Progenitor cell of endocrine pancreas (in vitro differentiated cells): ENCODE measurements around the gene PTGFRN. TPM values are rescaled to one million over a fixed set of nuclear protein-coding genes. Genes with fewer than 3 reads are reported as not detected.
"Not testable (repeated sequence)": the region's sequence is repeated elsewhere in the genome, so short reads cannot be mapped to it uniquely, and the experiment has no call there.

Experiments used
- DNase-seq: peaks from one replicate; pipeline ENCODE4 v3.0.0; 2021; ENCODE audit warnings: low spot score; ENCODE audit not compliant: unreplicated experiment
- H3K27ac Mint-ChIP-seq: 2 replicates; pipeline ENCODE4 v1.8.0; 2021; ENCODE audit warnings: mild to moderate bottlenecking, moderate library complexity, mixed read lengths
- H3K27me3 Mint-ChIP-seq: 2 replicates; pipeline ENCODE4 v1.8.0; 2021; ENCODE audit warnings: mixed read lengths
- H3K36me3 Mint-ChIP-seq: 2 replicates; pipeline ENCODE4 v1.8.0; 2022; ENCODE audit warnings: mixed read lengths; ENCODE audit not compliant: insufficient read depth
- H3K4me1 Mint-ChIP-seq: 2 replicates; pipeline ENCODE4 v1.8.0; 2021; ENCODE audit warnings: low read depth, mixed read lengths
- H3K4me3 Mint-ChIP-seq: 2 replicates; pipeline ENCODE4 v1.8.0; 2021; ENCODE audit warnings: low read depth, mild to moderate bottlenecking, moderate library complexity, mixed read lengths
- H3K9me3 Mint-ChIP-seq: 2 replicates; pipeline ENCODE4 v1.8.0; 2021; ENCODE audit warnings: low read depth, mixed read lengths
- long read RNA-seq: library from polyadenylated mRNA; unstranded; transcript quantifications from one replicate; pipeline ENCODE4 v2.0.0, GENCODE V29; 2020
- total RNA-seq: library from RNA; stranded (reverse); gene quantifications from 2 replicates; pipeline ENCODE4 v1.2.1, GENCODE V29; 2021
- TF ChIP-seq, protein P1 (sequence below): fragments of 200-600 bp; sonication (generic); IDR thresholded peaks from one replicate; pipeline ENCODE4 v1.5.0; 2021; ENCODE audit warnings: antibody characterized with exemption, mild to moderate bottlenecking; ENCODE audit not compliant: unreplicated experiment

PTGFRN gene
- total RNA-seq, result 42.9 and 49.0 TPM in 2 replicates
- long read RNA-seq, partial matches to known transcripts, result 4 of 17 reads
- long read RNA-seq, other reads (novel, unspliced or antisense), result 13 of 17 reads

DNA sequence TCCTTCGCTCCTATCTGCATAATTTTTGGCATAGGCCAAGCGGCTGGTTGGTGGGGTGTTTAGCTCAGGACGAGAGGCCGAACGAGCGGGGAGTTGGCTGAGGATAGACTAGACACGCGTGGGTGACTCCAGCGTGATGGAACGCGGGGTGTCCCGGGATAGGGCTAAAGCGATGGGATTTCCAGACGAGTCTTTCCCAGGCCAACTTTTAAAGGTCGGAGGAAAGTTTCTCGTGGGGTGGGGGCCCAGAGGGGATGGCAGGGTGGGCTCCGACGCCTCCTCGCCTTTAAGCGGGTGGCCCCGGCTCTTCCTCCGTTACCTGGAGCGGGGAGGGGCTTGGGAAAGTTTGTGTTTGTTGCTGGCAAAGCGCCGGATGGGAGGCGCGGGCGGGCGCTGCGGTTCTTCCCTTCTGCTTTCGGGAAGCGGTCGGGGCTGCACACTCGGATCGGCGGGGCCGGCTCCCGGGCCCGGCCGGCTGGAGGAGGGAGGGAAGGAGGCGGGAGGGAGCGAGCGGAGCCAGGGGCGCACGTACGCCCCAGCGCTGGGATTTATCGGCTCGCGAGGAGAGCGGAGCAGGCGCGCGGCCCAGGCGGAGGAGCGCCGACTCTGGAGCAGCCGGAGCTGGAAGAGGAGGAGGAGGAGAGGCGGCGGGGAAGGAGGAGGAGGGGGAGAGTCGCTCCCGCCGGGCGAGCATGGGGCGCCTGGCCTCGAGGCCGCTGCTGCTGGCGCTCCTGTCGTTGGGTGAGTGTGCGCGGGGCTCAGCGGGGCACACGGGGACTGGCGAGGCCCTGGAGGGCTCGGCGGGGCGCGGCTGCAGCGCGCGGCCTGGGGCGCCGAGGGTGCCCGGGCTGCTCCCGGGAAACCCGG is at the start of gene PTGFRN:
TSS of gene PTGFRN (plus strand) at position 405 of the 867 bp plus-strand sequence. CDS start at position 693, 288 bp downstream.
- TF ChIP-seq, protein P1, sequence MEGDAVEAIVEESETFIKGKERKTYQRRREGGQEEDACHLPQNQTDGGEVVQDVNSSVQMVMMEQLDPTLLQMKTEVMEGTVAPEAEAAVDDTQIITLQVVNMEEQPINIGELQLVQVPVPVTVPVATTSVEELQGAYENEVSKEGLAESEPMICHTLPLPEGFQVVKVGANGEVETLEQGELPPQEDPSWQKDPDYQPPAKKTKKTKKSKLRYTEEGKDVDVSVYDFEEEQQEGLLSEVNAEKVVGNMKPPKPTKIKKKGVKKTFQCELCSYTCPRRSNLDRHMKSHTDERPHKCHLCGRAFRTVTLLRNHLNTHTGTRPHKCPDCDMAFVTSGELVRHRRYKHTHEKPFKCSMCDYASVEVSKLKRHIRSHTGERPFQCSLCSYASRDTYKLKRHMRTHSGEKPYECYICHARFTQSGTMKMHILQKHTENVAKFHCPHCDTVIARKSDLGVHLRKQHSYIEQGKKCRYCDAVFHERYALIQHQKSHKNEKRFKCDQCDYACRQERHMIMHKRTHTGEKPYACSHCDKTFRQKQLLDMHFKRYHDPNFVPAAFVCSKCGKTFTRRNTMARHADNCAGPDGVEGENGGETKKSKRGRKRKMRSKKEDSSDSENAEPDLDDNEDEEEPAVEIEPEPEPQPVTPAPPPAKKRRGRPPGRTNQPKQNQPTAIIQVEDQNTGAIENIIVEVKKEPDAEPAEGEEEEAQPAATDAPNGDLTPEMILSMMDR, result no peak
- DNase-seq, result peak; percentile 53
- peak within 1 kb of the TSS; percentile 89 for H3K4me3 Mint-ChIP-seq
- peaks cover 11% of the 10 kb centered on the region for H3K27me3 Mint-ChIP-seq
- no peaks in the 10 kb centered on the region for H3K36me3 Mint-ChIP-seq
- H3K27ac Mint-ChIP-seq, result peak within 1 kb of the TSS; percentile 92
- no peaks in the 10 kb centered on the region for H3K9me3 Mint-ChIP-seq
- H3K4me1 Mint-ChIP-seq, result peaks cover 4% of the 10 kb centered on the region

DNA sequence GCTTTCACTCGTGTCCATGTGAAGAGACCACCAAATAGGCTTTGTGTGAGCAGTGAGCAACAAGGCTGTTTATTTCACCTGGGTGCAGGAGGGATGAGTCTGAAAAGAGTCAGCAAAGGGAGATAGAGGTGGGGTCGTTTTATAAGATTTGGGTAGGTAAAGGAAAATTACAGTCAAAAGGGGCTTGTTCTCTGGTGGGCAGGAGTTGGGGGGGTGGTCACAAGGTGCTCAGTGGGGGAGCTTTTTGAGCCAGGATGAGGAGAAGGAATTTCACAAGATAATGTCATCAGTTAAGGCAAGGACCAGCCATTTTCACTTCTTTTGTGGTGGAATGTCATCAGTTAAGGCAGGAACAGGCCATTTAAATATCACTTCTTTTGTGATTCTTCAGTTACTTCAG is 49.5 kb upstream of the PTGFRN start:
- DNase-seq, result not testable (repeated sequence)

DNA sequence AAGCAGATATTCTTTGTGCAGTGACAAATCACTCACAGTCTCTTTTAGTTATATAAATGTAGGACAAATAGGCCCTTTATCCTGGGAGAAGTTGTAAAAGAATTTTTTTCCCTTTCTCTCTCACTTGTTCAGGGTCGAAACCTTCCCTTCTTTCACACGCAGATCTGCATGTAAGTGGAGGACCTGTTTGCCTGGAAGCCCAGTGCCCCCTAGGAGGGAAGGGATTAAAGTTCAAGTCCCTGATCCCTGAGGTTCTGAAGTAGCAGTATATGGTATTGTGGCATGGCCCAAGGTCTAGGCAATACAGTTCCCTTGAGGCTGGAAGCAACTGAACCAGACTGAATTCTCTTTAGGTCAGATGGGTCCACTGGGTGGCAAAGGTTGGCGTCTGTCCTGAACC is 48.6 kb upstream of the PTGFRN start:
- H3K27me3 Mint-ChIP-seq, result no peaks in the 10 kb centered on the region
- peaks cover 2% of the 10 kb centered on the region for H3K4me1 Mint-ChIP-seq
- no peak overlapping the region for H3K27ac Mint-ChIP-seq
- H3K36me3 Mint-ChIP-seq, result no peaks in the 10 kb centered on the region
- TF ChIP-seq, protein P1, result no peak
- DNase-seq, result no peak
- H3K4me3 Mint-ChIP-seq, result no peak overlapping the region
- H3K9me3 Mint-ChIP-seq, result no peaks in the 10 kb centered on the region

More for the DNA sequence above, 49.5 kb upstream of the PTGFRN start:
- not testable (repeated sequence) for H3K9me3 Mint-ChIP-seq, H3K4me1 Mint-ChIP-seq, H3K4me3 Mint-ChIP-seq, H3K36me3 Mint-ChIP-seq, H3K27me3 Mint-ChIP-seq, H3K27ac Mint-ChIP-seq

DNA sequence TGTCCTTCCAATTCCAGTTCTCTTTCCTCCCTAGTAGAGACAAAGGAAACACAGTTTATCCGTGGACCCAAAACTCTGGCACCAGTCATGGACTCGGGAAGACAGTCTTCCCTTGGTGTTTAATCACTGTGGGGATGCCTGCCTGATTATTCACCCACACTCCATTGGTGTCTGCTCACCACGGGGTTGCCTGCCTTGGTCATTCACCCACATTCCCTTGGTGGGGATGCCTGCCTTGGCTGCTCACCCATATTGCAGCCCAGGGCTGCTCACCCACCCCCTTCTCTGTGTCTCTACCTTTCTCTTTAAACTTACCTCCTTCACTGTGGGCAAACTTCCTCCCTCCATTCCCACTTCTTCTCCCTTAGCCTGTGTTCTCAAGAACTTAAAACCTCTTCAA is 46.7 kb upstream of the PTGFRN start:
- not testable (repeated sequence) for H3K4me3 Mint-ChIP-seq, H3K4me1 Mint-ChIP-seq, H3K27ac Mint-ChIP-seq, DNase-seq, H3K9me3 Mint-ChIP-seq, H3K27me3 Mint-ChIP-seq, H3K36me3 Mint-ChIP-seq

DNA sequence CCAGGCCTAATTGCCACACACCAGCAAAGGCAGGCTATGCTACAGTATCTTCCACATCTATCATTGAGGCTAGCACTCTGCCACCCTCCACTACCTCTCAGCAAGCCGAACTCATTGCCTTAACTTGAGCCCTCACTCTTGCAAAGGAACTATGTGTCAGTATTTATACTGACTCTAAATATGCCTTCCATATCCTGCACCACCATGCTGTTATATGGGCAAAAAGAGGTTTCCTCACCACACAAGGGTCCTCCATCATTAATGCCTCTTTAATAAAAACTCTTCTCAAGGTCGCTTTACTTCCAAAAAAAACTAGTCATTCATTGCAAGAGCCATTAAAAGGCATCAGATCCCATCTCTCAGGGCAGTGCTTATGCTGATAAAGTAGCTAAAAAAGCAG is 43.2 kb upstream of the PTGFRN start:
- H3K27ac Mint-ChIP-seq, H3K27me3 Mint-ChIP-seq, H3K4me1 Mint-ChIP-seq, DNase-seq, H3K9me3 Mint-ChIP-seq, H3K4me3 Mint-ChIP-seq, H3K36me3 Mint-ChIP-seq: not testable (repeated sequence)

DNA sequence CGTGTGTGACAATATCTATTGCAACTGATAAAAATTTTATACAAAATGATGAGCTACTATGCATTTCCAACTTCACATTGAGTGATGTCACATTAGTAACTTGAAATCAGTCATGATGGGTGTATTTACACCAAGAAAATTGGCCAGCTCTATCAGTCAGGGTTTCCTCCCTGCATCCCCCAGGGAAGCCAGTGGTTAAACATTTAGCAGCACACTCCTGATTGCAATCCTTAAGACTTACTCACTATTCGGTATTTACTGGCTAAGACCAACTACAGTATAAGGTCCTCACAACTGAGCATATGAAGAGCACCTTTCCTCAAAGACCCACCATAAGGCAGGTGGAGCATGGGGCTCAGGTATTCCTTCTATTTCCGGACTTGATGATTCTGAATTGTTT is 41.3 kb upstream of the PTGFRN start:
- TF ChIP-seq, protein P1, result no peak
- no peak overlapping the region for H3K4me3 Mint-ChIP-seq
- no peaks in the 10 kb centered on the region for H3K36me3 Mint-ChIP-seq
- no peaks in the 10 kb centered on the region for H3K27me3 Mint-ChIP-seq
- no peak for DNase-seq
- no peaks in the 10 kb centered on the region for H3K9me3 Mint-ChIP-seq
- H3K27ac Mint-ChIP-seq, result no peak overlapping the region
- no peaks in the 10 kb centered on the region for H3K4me1 Mint-ChIP-seq

DNA sequence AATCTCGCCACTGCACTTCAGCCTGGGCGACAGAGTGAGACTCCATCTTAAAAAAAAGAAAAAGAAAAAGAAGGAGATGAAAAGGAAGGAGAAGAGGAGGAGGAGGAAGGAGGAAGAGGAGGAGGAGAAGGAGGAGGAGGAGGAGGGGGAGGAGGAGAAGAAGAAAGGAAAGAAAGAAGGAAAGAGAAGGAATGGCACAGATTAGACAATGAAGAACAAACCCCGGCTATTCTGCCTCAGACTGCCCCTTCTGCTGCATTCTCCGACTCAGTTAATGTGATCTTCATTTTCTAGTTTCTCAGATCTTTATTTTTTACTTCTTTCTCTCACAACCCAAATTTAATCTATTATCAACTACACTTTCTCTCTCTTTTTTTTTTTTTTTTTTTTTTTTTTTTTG is 40.1 kb upstream of the PTGFRN start:
- no peak overlapping the region for H3K4me3 Mint-ChIP-seq
- no peak overlapping the region for H3K27ac Mint-ChIP-seq
- DNase-seq, result no peak
- TF ChIP-seq, protein P1, result no peak
- H3K9me3 Mint-ChIP-seq, result no peaks in the 10 kb centered on the region
- no peaks in the 10 kb centered on the region for H3K27me3 Mint-ChIP-seq
- no peaks in the 10 kb centered on the region for H3K4me1 Mint-ChIP-seq
- no peaks in the 10 kb centered on the region for H3K36me3 Mint-ChIP-seq
